Fibroblast of the aortic adventitia (primary cell): ENCODE results near the gene CACNA2D3. TPM values are rescaled to one million over a fixed set of nuclear protein-coding genes. Genes with fewer than 3 reads are reported as not detected.

ENCODE experiments used
- DNase-seq: peaks from one replicate; pipeline ENCODE4 v3.0.0-alpha.2; 2010; ENCODE audit warnings: low read depth
- H3K4me3 ChIP-seq: 2 replicates; pipeline ENCODE4 v1.5.1; 2011; ENCODE audit warnings: low read depth, mild to moderate bottlenecking, control low read depth, low read length, moderate library complexity
- total RNA-seq: library from RNA; depleted of rRNA; stranded (reverse); fragments of >200 nt; gene quantifications from 2 replicates; pipeline ENCODE4 v1.2.3, GENCODE V29; 2012; ENCODE audit warnings: low replicate concordance
- TF ChIP-seq, protein P1 (sequence below): IDR thresholded peaks from 2 replicates; pipeline ENCODE4 v1.5.1; 2011; ENCODE audit warnings: mild to moderate bottlenecking, low read length, control low read depth, inconsistent platforms; ENCODE audit not compliant: insufficient read depth

CACNA2D3 gene
- total RNA-seq, 1 donor, result 0.45 TPM

- TF ChIP-seq, protein P1, sequence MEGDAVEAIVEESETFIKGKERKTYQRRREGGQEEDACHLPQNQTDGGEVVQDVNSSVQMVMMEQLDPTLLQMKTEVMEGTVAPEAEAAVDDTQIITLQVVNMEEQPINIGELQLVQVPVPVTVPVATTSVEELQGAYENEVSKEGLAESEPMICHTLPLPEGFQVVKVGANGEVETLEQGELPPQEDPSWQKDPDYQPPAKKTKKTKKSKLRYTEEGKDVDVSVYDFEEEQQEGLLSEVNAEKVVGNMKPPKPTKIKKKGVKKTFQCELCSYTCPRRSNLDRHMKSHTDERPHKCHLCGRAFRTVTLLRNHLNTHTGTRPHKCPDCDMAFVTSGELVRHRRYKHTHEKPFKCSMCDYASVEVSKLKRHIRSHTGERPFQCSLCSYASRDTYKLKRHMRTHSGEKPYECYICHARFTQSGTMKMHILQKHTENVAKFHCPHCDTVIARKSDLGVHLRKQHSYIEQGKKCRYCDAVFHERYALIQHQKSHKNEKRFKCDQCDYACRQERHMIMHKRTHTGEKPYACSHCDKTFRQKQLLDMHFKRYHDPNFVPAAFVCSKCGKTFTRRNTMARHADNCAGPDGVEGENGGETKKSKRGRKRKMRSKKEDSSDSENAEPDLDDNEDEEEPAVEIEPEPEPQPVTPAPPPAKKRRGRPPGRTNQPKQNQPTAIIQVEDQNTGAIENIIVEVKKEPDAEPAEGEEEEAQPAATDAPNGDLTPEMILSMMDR, result no peak
- H3K4me3 ChIP-seq, result no peak overlapping the region
- DNase-seq, result no peak
Observed at GRCh38 chr3:54167999-54168398, 45.6 kb downstream of the CACNA2D3 start.

DNA sequence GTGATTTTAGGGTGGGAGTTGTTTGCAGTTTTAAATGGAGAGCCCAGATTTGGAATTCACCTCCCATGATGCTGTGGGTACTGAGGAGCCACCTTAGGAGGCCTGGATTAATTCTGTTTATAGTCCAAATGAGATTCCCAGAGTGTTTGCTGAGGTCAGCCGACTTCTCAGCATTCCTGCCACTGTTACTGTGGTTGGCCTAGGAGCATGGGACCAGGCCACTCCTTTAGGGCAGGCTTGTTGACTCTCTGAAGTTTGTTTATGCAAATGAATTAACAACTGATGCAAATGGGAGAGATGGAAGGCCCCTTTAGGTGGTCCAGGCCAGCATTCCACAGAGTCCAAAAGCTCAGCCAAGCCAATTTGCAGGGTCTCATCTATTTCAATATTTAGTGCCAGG, 46.1 kb downstream of the CACNA2D3 start:
- no peak for DNase-seq
- TF ChIP-seq, protein P1, result no peak
- no peak overlapping the region for H3K4me3 ChIP-seq

- TF ChIP-seq, protein P1, result no peak
- DNase-seq, result no peak
- H3K4me3 ChIP-seq, result no peak overlapping the region
Observed at GRCh38 chr3:54169524-54169923, 47.2 kb downstream of the CACNA2D3 start.

- H3K4me3 ChIP-seq, result no peak overlapping the region
- DNase-seq, result no peak
- TF ChIP-seq, protein P1, result no peak
Observed at GRCh38 chr3:54171509-54171908, 49.2 kb downstream of the CACNA2D3 start.

GRCh38 chr3:54171951-54172350, 49.6 kb downstream of the CACNA2D3 start:
- no peak overlapping the region for H3K4me3 ChIP-seq
- DNase-seq, result no peak
- TF ChIP-seq, protein P1, result no peak

DNA sequence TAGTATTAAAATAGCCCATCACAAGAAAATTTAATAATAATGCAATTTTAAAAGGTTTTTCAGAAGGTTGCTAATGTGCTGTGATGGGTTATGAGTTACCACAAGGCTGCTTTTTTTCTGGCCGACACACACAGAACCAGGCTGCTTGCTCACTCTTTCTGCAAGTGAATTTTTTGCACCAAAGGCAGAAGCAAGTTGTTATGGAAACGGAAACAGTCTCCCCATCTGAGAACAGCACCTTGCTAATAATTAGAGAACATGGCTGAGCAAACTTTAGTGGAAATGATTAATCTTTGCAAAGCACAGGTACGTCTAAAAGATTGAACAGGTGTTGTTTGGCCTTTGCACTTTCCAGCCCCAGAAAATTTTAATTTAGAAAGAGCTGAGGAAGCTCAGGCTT, 51.0 kb downstream of the CACNA2D3 start:
- TF ChIP-seq, protein P1, result no peak
- DNase-seq, result no peak
- no peak overlapping the region for H3K4me3 ChIP-seq

DNA sequence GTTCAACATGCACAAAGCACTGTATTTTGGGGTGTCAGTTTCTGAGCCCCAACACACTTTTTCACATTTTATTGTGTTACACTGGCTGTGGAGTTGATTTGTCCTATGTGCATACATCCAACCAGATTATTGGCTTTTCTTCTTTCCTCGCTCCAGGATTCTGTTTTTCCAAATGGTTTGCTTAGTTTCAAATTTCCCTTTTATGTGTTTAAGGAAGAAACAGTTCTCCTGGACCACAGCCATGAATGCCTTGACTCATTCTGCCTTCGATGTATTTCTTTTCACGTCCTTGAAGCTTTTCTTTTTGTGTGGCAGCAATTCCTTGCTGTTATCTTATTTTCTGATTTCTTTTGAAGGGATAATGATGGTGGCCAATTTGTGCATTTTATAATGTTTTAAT, 53.8 kb downstream of the CACNA2D3 start:
- TF ChIP-seq, protein P1, result no peak
- H3K4me3 ChIP-seq, result no peak overlapping the region
- no peak for DNase-seq
